Thyroid gland (tissue), 4 donors: Measurements from ENCODE around the gene TACR1. TPM values are rescaled to one million over a fixed set of nuclear protein-coding genes. Genes with fewer than 3 reads are reported as not detected.
"Not testable (repeated sequence)": the region's sequence is repeated elsewhere in the genome, so short reads cannot be mapped to it uniquely, and the experiment has no call there.

Experiments used
- DNase-seq, 2 donors: peaks; one replicate each; pipeline ENCODE4 v3.0.0-alpha.2; 2019
- H3K27ac ChIP-seq, 3 donors: fragments of 200-600 bp; sonication (generic); 1 replicate in 2 of 3; 2 replicates in 1 of 3; pipeline ENCODE4 v1.5.1; 2016 to 2019; ENCODE audit warnings: mild to moderate bottlenecking in 1 of 3, moderate library complexity in 1 of 3
- H3K27me3 ChIP-seq: fragments of 200-600 bp; sonication (generic); one replicate; pipeline ENCODE4 v1.5.1; 2019
- H3K36me3 ChIP-seq, 2 donors: fragments of 200-600 bp; sonication (generic); one replicate each; pipeline ENCODE4 v1.5.1; 2016 to 2019
- H3K4me1 ChIP-seq, 2 donors: fragments of 200-600 bp; sonication (generic); one replicate each; pipeline ENCODE4 v1.5.1; 2017 to 2019
- H3K4me3 ChIP-seq, 3 donors: fragments of 200-600 bp; sonication (generic); replicated peaks in 1 of 3; 1 replicate in 2 of 3; 2 replicates in 1 of 3; pipeline ENCODE4 v1.5.1; 2016; ENCODE audit warnings: mild to moderate bottlenecking in 1 of 3
- H3K9me3 ChIP-seq: fragments of 200-600 bp; sonication (generic); one replicate; pipeline ENCODE4 v1.5.1; 2017
- CTCF ChIP-seq, 6 experiments: fragments of 200-600 bp in 3 of 6; fragments of 450-650 bp in 3 of 6; sonication (generic) in 3 of 6; IDR thresholded peaks; one replicate each; pipeline ENCODE4 v1.5.1; 2016 to 2019; ENCODE audit warnings: antibody characterized with exemption in 6 of 6, mild to moderate bottlenecking in 2 of 6, inconsistent platforms in 1 of 6, moderate library complexity in 1 of 6
- POLR2A ChIP-seq, 2 donors: fragments of 450-650 bp; IDR thresholded peaks; one replicate each; pipeline ENCODE4 v1.6.1; 2017; ENCODE audit warnings: antibody characterized with exemption in 2 of 2, mild to moderate bottlenecking in 2 of 2, moderate library complexity in 1 of 2
- WGBS, 2 donors: methylation state at CpG; one replicate each; pipeline ENCODE4 v1.1.5; 2017; 5-methylcytosine and 5-hydroxymethylcytosine counted together
- intact Hi-C: fragments of 100-400 bp; cut with DNase I; formaldehyde crosslinking; loops from one replicate; pipeline ENCODE4 v1.15.1; 2023
- total RNA-seq, 4 donors: library from RNA; depleted of rRNA; stranded (reverse); fragments of >200 nt; gene quantifications; one replicate each; pipeline ENCODE4 v1.2.3, GENCODE V29; 2016

TACR1 gene
- total RNA-seq, 4 donors from 2014 or later: 0.24 to 2.7 (median 0.63) TPM

- Histone ChIP-seq H3K9me3 (no peaks in the 10 kb centered on the region), H3K4me3 (no peak overlapping the region), H3K4me1 (no peaks in the 10 kb centered on the region), H3K27me3 (no peaks in the 10 kb centered on the region), H3K27ac (no peak overlapping the region), H3K36me3 (no peaks in the 10 kb centered on the region)
- intact Hi-C loops: no loop called here
- WGBS, 2 donors: 82 to 83% methylated on average over 8 of the region's 8 CpGs
- no peak for DNase-seq
- no peak for TF ChIP-seq POLR2A (IDR thresholded peaks at IDR 0.05)
- no peak for TF ChIP-seq CTCF (IDR thresholded peaks at IDR 0.05)
Observed at GRCh38 chr2:75065402-75066008, 133.8 kb downstream of the TACR1 start.

GRCh38 chr2:75064691-75065396, 134.5 kb downstream of the TACR1 start:
- no peaks in the 10 kb centered on the region for H3K27me3 ChIP-seq
- intact Hi-C loops: no loop called here
- no peak overlapping the region for H3K27ac ChIP-seq
- no peak overlapping the region for H3K4me3 ChIP-seq
- peak; percentile 33 to 39 for DNase-seq
- H3K36me3 ChIP-seq: no peaks in the 10 kb centered on the region
- no peaks in the 10 kb centered on the region for H3K4me1 ChIP-seq
- TF ChIP-seq CTCF (IDR thresholded peaks at IDR 0.05): peak; percentile 17 to 68 (median 40)
- no peak for TF ChIP-seq POLR2A (IDR thresholded peaks at IDR 0.05)
- H3K9me3 ChIP-seq: no peaks in the 10 kb centered on the region
- WGBS, 2 donors: 51 to 56% methylated on average over 8 of the region's 8 CpGs

- Histone ChIP-seq H3K36me3 (no peaks in the 10 kb centered on the region), H3K27ac (no peak overlapping the region), H3K27me3 (no peaks in the 10 kb centered on the region), H3K4me1 (no peaks in the 10 kb centered on the region), H3K9me3 (no peaks in the 10 kb centered on the region), H3K4me3 (no peak overlapping the region)
- no peak for TF ChIP-seq POLR2A (IDR thresholded peaks at IDR 0.05)
- no peak for TF ChIP-seq CTCF (IDR thresholded peaks at IDR 0.05)
- intact Hi-C loops: no loop called here
- WGBS, 2 donors: 27 to 41% methylated on average over 1 of the region's 1 CpG
- no peak for DNase-seq
Observed at GRCh38 chr2:75063906-75064305, 135.4 kb downstream of the TACR1 start.

GRCh38 chr2:75058427-75058826, 140.9 kb downstream of the TACR1 start:
- H3K4me1 ChIP-seq: peaks cover 0 to 6% of the 10 kb centered on the region in 2 donors
- TF ChIP-seq CTCF (IDR thresholded peaks at IDR 0.05) (no peak), POLR2A (IDR thresholded peaks at IDR 0.05) (no peak)
- no peaks in the 10 kb centered on the region for H3K27me3 ChIP-seq
- no peak overlapping the region for H3K27ac ChIP-seq
- DNase-seq: no peak
- H3K9me3 ChIP-seq: no peaks in the 10 kb centered on the region
- intact Hi-C loops: no loop called here
- WGBS, 2 donors: 84 to 100% methylated on average over 1 of the region's 1 CpG
- no peak overlapping the region for H3K4me3 ChIP-seq
- no peaks in the 10 kb centered on the region for H3K36me3 ChIP-seq

GRCh38 chr2:75057150-75057549, 142.2 kb downstream of the TACR1 start:
- H3K4me3 ChIP-seq, DNase-seq, H3K27ac ChIP-seq, H3K4me1 ChIP-seq, H3K27me3 ChIP-seq, H3K36me3 ChIP-seq, H3K9me3 ChIP-seq, intact Hi-C loops: not testable (repeated sequence)
- WGBS, 2 donors: 90 to 91% methylated on average over 5 of the region's 5 CpGs
